Colon (tissue), 2 donors: Measurements from ENCODE around the gene NLRP1.
A peak's percentile ranks its signal among the peaks of the same experiment; 100 is the strongest.
"Not testable (repeated sequence)": the region's sequence is repeated elsewhere in the genome, so short reads cannot be mapped to it uniquely, and the experiment has no call there.

ENCODE experiments used
- FAIRE-seq: peaks from 2 replicates; lab custom pipeline; 2012; peaks lifted over from hg19 to GRCh38; lab: Jason Lieb, UNC
- donor health status: control.
- donor health status: control.

NLRP1 gene

GRCh38 chr17:5587438-5588032, 3.2 kb upstream of the NLRP1 start:
- no peak for FAIRE-seq

- no peak for FAIRE-seq
Measured at GRCh38 chr17:5585836-5586521, 1.7 kb upstream of the NLRP1 start.

GRCh38 chr17:5585287-5585794, 1.0 kb upstream of the NLRP1 start:
- no peak for FAIRE-seq

- FAIRE-seq, result no peak
Measured at GRCh38 chr17:5583426-5584382, 605 bp downstream of the NLRP1 start.

GRCh38 chr17:5582209-5583185, 1.8 kb downstream of the NLRP1 start:
- no peak for FAIRE-seq

GRCh38 chr17:5581655-5582054, 2.7 kb downstream of the NLRP1 start:
- no peak for FAIRE-seq

GRCh38 chr17:5580969-5581368, 3.3 kb downstream of the NLRP1 start:
- no peak for FAIRE-seq

- no peak for FAIRE-seq
Measured at GRCh38 chr17:5580367-5580766, 3.9 kb downstream of the NLRP1 start.

- FAIRE-seq, result not testable (repeated sequence)
Measured at GRCh38 chr17:5578768-5579167, 5.5 kb downstream of the NLRP1 start.

GRCh38 chr17:5573017-5573416, 11.3 kb downstream of the NLRP1 start:
- FAIRE-seq, result not testable (repeated sequence)

GRCh38 chr17:5571281-5571680, 13.0 kb downstream of the NLRP1 start:
- FAIRE-seq, result no peak

- FAIRE-seq, result peak; percentile 21
Measured at GRCh38 chr17:5565808-5566207, 18.5 kb downstream of the NLRP1 start.

- FAIRE-seq, result no peak
Measured at GRCh38 chr17:5563456-5563855, 20.9 kb downstream of the NLRP1 start.

GRCh38 chr17:5562661-5563360, 21.5 kb downstream of the NLRP1 start:
- FAIRE-seq, result no peak

- FAIRE-seq, result no peak
Measured at GRCh38 chr17:5561736-5562571, 22.4 kb downstream of the NLRP1 start.

- no peak for FAIRE-seq
Measured at GRCh38 chr17:5560361-5560988, 23.8 kb downstream of the NLRP1 start.

GRCh38 chr17:5558815-5559785, 25.2 kb downstream of the NLRP1 start:
- FAIRE-seq, result no peak

- FAIRE-seq, result no peak
Measured at GRCh38 chr17:5557990-5558389, 26.3 kb downstream of the NLRP1 start.
